HEK293T (cell line): ENCODE measurements around the gene ZNF488.

ENCODE experiments used
- CTCF ChIA-PET: fragments of 350-600 bp; formaldehyde crosslinking; extraction: SDS; loops from one replicate; lab custom pipeline; 2021; ENCODE audit warnings: antibody characterized with exemption, inconsistent platforms; lab: Yijun Ruan, JAX
- POLR2A ChIA-PET: fragments of 350-600 bp; formaldehyde crosslinking; extraction: SDS; loops from one replicate; lab custom pipeline; 2020; ENCODE audit warnings: antibody characterized with exemption, inconsistent platforms; lab: Yijun Ruan, JAX
- DNase-seq: peaks from one replicate; pipeline ENCODE4 v3.0.0; 2012; ENCODE audit warnings: mixed read lengths; ENCODE audit errors: extremely low spot score
- ARNT ChIP-seq: fragments of 450-650 bp; IDR thresholded peaks from 2 replicates; pipeline ENCODE4 v1.6.1; 2017; ENCODE audit warnings: mild to moderate bottlenecking
- BHLHE40 ChIP-seq: fragments of 450-650 bp; IDR thresholded peaks from 2 replicates; pipeline ENCODE4 v1.6.1; 2016; ENCODE audit warnings: mild to moderate bottlenecking, moderate library complexity, borderline replicate concordance
- CTBP1 ChIP-seq: fragments of 450-650 bp; IDR thresholded peaks from 2 replicates; pipeline ENCODE4 v1.6.1; 2016; ENCODE audit warnings: borderline replicate concordance
- ELF4 ChIP-seq: fragments of 450-650 bp; IDR thresholded peaks from 2 replicates; pipeline ENCODE4 v1.6.1; 2017; ENCODE audit warnings: antibody characterized with exemption
- FOXA1 ChIP-seq: fragments of 450-650 bp; IDR thresholded peaks from 2 replicates; pipeline ENCODE4 v1.6.1; 2016; ENCODE audit warnings: mild to moderate bottlenecking
- FOXK2 ChIP-seq: fragments of 450-650 bp; IDR thresholded peaks from 2 replicates; pipeline ENCODE4 v1.6.1; 2016; ENCODE audit warnings: mild to moderate bottlenecking
- FOXM1 ChIP-seq: fragments of 450-650 bp; IDR thresholded peaks from 2 replicates; pipeline ENCODE4 v1.6.1; 2017; ENCODE audit warnings: mild to moderate bottlenecking, borderline replicate concordance
- HDGF ChIP-seq: fragments of 450-650 bp; IDR thresholded peaks from 2 replicates; pipeline ENCODE4 v1.6.1; 2017; ENCODE audit warnings: antibody characterized with exemption, borderline replicate concordance
- L3MBTL2 ChIP-seq: fragments of 450-650 bp; conservative IDR thresholded peaks from 2 replicates; pipeline ENCODE4 v1.6.1; 2016; ENCODE audit warnings: mild to moderate bottlenecking
- LEF1 ChIP-seq: fragments of 450-650 bp; IDR thresholded peaks from 2 replicates; pipeline ENCODE4 v1.6.1; 2017; ENCODE audit warnings: mild to moderate bottlenecking, borderline replicate concordance
- NFRKB ChIP-seq: fragments of 450-650 bp; IDR thresholded peaks from 2 replicates; pipeline ENCODE4 v1.6.1; 2016; ENCODE audit warnings: mild to moderate bottlenecking, moderate library complexity
- SP1 ChIP-seq: fragments of 450-650 bp; IDR thresholded peaks from 2 replicates; pipeline ENCODE4 v1.6.1; 2017
- SUZ12 ChIP-seq: fragments of 450-650 bp; IDR thresholded peaks from 2 replicates; pipeline ENCODE4 v1.6.1; 2016; ENCODE audit warnings: mild to moderate bottlenecking
- TARDBP ChIP-seq: fragments of 450-650 bp; IDR thresholded peaks from 2 replicates; pipeline ENCODE4 v1.6.1; 2016
- ZNF384 ChIP-seq: fragments of 450-650 bp; IDR thresholded peaks from 2 replicates; pipeline ENCODE4 v1.6.1; 2016
- TF ChIP-seq, protein P1 (sequence below): fragments of 450-650 bp; IDR thresholded peaks from 2 replicates; pipeline ENCODE4 v1.6.1; 2016

The ZNF488 gene

DNA sequence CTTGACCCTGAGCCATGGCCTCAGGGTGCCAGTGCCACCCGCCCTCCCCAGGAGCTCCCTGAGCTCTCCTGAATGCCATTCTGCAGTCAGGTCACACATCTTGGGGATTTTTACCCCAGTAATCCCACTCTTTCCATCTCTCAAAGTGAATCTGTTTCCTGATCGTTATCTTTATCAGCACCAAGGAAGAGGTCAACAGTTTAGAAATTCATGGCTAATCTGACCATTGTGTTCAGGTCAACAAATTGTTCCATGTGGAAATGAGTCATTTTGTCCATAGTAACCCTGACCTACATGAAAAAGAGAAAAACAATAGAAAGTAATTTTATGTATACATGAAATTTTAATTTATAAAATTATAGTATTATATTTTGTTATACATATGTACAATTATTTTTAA, 28.8 kb upstream of the ZNF488 start:
- TF ChIP-seq FOXA1 (no peak), ARNT (no peak), BHLHE40 (no peak)
- ChIA-PET CTCF (no interaction called here), POLR2A (no interaction called here)
- no peak for DNase-seq

DNA sequence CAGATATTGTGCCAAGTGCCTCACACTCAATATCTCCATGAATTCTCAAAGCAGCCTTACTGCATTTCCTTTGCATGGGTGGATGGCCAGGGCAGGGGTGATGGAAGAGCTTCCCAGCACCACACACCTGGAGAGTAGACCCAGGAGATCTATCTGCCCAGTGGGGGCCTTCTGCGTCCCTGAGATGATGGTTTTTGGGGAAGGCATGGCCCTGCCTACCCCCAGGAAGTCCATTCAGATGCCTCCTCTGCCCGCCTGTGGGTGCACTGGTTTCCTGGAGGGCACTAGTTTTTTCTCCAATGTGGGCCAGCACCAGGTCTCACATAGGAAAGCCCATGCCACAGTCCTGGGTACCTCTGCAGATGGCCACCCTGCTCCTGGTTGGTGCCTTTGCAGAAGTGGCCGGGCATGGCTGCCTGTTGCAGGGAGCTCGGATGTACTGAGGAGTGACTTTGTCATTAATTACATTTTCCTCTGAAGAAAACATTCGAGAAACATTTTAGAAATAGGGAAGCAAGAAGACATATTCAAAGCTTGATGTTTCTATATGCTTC, 28.2 kb upstream of the ZNF488 start:
- ChIA-PET CTCF (no interaction called here), POLR2A (no interaction called here)
- DNase-seq, result no peak
- TF ChIP-seq LEF1, result no peak
- TF ChIP-seq TARDBP, result no peak
- TF ChIP-seq CTBP1, result no peak
- TF ChIP-seq FOXK2, result no peak
- no peak for TF ChIP-seq FOXA1
- no peak for TF ChIP-seq SP1
- TF ChIP-seq BHLHE40, result no peak
- no peak for TF ChIP-seq ELF4
- TF ChIP-seq HDGF, result no peak
- TF ChIP-seq, protein P1, sequence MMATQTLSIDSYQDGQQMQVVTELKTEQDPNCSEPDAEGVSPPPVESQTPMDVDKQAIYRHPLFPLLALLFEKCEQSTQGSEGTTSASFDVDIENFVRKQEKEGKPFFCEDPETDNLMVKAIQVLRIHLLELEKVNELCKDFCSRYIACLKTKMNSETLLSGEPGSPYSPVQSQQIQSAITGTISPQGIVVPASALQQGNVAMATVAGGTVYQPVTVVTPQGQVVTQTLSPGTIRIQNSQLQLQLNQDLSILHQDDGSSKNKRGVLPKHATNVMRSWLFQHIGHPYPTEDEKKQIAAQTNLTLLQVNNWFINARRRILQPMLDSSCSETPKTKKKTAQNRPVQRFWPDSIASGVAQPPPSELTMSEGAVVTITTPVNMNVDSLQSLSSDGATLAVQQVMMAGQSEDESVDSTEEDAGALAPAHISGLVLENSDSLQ, result no peak
- TF ChIP-seq SUZ12, result no peak
- no peak for TF ChIP-seq NFRKB
- no peak for TF ChIP-seq L3MBTL2
- TF ChIP-seq ARNT, result no peak

DNA sequence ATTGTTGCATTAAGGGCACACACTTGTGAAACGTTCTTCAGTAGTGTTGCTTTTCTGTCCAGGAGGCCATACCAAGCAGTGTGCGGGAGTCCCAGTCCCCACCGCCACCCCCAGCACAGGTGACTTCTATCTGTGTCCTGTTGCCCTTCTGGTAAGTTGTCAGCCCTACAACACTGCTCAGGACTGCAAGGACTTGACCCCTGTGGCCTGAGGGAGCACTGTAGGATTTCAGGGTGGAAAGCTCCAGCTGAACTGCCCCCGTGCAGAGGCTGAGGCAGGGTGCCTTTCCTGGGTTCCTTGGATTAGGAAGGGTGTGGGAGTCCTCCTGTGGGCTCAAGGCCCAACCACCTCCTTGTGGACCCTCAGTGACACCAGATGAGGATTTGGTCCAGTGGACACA, 26.8 kb upstream of the ZNF488 start:
- DNase-seq, result no peak
- ChIA-PET POLR2A (no interaction called here), CTCF (no interaction called here)
- TF ChIP-seq L3MBTL2 (no peak), ELF4 (no peak), FOXA1 (no peak), BHLHE40 (no peak), LEF1 (no peak), NFRKB (no peak), SUZ12 (no peak)

DNA sequence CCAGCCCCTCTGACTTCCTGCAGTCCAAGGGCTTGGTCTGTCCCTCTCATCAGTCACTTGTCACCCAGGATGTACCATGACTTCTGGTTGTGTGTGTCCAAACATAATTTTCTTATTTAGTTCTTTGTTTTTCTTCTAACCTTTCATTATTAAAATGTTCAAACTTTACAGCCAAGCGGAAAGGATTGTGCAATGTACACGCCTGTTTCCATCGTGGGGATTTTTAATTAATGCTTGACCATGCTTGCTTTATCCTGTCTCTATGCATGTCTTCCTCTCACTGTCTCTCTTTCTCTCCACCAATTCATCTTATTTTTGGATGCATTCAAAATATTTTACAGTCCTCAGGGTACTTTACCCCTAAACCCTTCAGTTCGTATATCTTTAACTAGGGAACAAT, 26.2 kb upstream of the ZNF488 start:
- TF ChIP-seq CTBP1 (no peak), ELF4 (no peak)
- CTCF ChIA-PET, result no interaction called here
- no peak for DNase-seq
- POLR2A ChIA-PET, result no interaction called here

DNA sequence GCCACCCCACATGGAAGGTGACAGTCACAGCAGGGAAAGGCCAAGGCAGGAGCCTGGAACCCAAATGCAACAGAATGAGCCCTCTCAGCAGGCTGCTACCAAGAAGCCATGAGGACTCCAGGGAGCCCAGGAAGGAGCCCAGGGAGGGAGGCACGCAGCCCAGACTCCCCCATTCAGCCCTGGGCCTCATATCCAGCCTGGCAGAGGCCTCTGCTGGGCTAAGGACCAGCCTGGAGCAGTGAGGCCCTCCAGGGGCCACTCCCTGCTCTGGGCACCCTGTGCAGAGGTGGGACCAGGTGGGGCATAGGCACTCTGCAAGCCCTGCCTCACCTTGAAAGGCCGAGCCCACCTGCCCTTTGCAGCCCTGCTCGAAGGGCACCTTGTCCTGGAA, 25.8 kb upstream of the ZNF488 start:
- TF ChIP-seq ELF4 (no peak), LEF1 (no peak), TARDBP (no peak), FOXM1 (no peak), ARNT (no peak), ZNF384 (no peak), BHLHE40 (no peak), CTBP1 (no peak), NFRKB (no peak), SUZ12 (no peak), SP1 (no peak), L3MBTL2 (no peak), FOXK2 (no peak), FOXA1 (no peak)
- TF ChIP-seq, protein P1, result no peak
- CTCF ChIA-PET, result no interaction called here

DNA sequence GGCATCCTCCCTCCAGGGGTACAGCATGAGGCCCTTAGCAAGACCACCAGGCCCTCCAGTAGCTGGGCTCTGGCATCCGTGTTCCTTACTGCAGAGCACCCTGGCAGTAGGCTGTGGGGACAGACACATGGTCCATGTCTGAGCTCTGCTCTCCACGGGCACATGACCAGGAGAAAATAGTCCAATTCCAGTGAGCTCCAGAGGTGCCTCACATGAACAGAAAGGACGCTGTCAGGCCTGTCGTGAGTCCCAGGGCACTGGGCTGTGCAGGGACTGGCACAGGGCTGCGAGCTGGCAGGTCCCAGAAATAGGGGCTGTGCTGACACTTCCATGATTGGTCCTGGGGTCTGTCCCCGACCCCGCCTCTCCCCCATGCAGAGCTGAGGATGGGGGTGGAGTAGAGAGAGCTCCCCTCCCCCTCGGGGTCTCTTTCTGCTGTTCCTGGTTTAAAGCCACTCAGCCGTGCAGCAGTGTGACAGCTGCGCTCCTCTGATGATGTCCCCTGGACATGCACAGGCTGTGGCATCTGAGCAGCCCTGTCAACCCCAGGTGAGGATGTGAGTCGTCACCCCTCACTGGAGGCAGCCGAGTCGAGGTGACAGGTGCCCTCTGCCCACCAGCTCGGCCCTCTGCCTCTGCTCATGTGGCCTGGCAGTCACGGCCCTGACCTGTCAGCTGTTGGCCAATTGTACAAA, 25.2 kb upstream of the ZNF488 start:
- ChIA-PET POLR2A (no interaction called here), CTCF (no interaction called here)
- no peak for DNase-seq
- TF ChIP-seq BHLHE40 (no peak), L3MBTL2 (no peak), FOXA1 (no peak), NFRKB (no peak), ZNF384 (no peak), CTBP1 (no peak), SP1 (no peak), FOXK2 (no peak)
- TF ChIP-seq, protein P1, result no peak

More for the DNA sequence above, 25.8 kb upstream of the ZNF488 start:
- no peak for DNase-seq
- POLR2A ChIA-PET, result no interaction called here

DNA sequence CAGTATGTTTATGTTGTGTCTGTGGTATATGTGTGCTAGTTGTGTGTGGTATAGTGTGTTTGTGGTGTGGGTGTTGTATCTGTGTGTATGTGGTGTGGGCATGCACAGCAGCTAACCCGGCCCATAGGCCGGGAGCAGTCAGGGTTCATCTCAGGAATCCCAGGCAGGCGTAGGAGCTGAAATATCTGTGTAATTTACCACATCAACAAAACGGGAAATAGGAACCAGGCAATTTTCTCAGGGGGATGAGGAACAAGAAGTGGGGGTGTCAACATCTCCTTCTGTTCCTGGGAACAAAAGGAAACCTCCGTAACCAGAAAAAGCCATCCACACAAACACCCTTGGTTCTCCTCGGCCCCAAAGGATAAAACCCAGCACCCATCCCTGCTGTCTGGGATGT, 24.5 kb upstream of the ZNF488 start:
- ChIA-PET CTCF (no interaction called here), POLR2A (no interaction called here)
- no peak for TF ChIP-seq NFRKB
- no peak for TF ChIP-seq FOXA1
- no peak for TF ChIP-seq SUZ12
- DNase-seq, result no peak
